ENCODE measurements around the gene NR2F1.

- no peak for TF ChIP-seq CTCF (IDR thresholded peaks at IDR 0.05)
- TF ChIP-seq POLR2A (IDR thresholded peaks at IDR 0.05): no peak
Measured at GRCh38 chr5:93570294-93571113, 12.5 kb upstream of the NR2F1 start.
